ENCODE results near the gene RNF5.
"Not testable (repeated sequence)": the region's sequence is repeated elsewhere in the genome, so short reads cannot be mapped to it uniquely, and the experiment has no call there.

Gene RNF5

DNA sequence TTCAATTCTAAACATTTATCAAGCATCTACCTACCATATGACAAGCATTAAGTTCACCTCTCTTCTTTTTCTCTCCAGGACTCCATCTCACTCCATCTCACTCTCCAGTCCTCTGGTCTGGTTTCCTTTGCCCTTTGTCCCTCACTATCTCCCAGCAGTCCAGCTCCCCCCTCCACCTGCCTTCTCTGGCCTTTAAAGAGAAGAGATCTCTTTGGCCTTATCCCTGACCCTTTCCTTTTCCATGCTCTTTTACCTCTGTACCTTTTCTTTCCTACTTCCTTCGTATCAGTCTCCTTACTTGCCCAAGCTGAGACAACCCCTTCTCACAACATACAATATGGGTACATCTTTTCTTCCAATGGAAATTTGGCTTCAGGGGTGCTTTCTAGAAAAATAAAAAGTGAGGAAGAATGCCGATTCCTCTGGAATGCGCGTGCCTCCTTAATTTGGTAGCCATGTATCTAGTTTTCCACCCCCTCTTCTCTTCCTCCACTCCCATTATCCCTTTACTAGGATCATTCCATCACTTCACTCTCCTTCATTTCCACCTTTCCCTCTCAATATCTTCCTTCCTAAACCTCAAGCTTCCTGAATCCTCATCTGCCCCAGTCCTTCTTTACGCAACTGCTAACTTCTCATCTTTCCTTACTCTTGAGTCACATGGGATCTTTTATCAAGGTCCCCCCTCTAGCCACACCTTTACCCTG is 1.6 kb upstream of the RNF5 start:
- no peak for DNase-seq

DNA sequence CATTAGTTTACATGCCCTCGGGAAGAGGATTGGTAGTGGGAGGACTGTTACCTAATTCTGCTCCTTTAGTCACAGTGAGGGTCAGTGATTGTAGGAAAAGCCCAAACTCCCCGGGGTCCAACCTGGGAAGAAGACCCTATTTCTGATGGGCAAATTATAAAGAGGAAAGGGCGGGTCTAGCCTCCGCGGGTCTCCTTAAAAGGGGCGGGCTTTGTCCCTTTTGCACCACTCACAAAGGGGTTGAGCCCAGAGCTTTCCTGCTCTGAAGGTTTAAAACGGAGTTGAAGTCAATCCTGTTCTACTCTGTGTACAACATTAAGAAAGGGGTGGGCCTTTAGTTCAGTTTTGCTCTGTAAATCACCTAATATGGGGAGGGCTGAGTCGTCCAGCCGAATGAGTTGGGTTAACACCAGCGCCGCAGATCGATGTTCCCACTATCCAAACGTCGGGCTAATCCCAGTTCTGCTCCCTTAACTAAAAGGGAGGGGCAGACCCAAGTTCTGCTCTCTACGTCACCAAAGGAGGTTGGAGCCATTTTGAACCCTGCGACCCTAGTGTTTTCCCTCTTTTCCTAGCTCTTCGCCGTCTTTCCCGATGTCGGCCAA is 920 bp upstream of the RNF5 start:
- peak; percentile 90 for DNase-seq

DNA sequence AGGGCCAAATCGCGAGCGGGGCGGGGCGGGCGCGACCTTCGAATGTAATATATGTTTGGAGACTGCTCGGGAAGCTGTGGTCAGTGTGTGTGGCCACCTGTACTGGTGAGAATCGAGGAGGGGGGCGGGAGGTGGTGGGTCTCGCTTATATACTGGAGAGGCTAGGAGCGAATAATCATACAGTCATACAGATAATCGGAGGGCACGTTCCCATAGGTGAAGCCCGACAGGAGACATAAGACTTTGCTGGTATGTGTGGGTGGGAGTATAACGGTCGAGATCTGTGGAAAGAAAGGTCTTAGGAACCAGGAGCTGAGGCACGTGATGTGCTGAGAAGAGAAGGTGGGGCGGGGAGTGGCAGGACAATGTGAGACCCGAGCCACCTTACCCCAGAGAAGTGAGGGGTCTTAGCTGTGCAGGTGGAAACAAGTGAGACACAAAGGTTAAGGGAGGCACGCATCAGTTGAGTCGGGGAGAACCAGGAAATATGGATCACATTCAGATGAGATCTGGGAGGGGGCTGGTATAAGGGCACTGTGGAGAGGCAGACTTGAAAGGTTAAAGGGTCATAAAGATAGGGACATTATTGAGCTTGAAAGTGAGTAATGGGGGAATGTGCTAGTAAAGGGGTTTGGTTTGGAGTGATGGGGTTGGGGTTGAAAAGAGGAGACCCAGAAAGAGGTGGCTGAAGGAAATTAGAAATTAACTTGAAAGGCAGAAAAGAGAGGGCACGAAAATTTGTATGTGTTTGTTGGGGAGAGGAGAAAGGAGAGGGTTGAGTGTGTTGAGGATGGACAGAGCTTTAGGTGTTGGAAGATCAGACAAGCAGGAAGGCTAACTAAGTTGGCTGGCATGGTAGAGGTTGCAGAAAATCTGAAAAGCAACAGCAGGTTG is 589 bp downstream of the RNF5 start:
- no peak for DNase-seq

DNA sequence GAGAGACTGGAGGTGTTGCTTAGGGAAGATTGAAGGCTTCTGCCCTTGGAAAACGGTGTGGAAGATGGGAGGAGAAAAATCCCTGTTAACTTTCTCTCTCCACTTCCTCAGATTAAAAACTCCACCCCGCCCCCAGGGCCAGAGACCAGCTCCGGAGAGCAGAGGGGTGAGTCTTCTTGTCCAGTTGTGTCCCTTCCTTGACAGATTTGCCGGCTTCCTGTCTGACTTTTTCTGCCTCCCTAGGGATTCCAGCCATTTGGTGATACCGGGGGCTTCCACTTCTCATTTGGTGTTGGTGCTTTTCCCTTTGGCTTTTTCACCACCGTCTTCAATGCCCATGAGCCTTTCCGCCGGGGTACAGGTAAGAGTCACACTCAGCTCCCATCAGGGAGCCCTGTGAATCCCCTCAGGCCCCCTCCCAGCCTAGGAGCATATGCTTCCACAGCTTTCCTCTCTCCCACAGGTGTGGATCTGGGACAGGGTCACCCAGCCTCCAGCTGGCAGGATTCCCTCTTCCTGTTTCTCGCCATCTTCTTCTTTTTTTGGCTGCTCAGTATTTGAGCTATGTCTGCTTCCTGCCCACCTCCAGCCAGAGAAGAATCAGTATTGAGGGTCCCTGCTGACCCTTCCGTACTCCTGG is 1.7 kb downstream of the RNF5 start:
- DNase-seq = no peak

DNA sequence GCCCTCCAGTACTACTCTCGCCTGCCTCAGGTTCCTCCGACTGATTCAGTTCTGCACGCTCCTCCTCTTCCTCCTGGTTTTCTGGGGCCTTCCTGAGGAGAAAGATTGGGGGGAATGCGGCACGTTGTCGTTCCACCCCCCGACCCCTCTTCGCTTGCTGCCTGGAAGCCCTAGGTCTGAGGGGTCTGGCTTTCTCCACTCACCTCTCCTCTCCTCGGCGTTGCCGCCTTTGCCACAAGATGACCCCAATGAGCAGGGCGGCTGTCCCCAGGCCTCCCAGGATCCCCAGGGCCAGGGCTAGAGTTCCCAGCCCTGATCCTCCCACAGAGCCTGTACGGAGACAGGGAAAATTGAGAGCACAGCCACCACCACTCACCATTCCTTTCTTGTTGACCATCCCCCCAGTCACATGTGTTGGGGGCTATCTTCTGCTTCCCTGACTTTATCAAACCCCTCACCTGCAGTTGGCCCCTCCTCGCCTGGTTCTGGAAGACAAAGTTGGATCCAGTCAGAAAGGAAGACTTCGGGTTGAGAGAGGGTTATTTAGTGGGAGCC is 3.0 kb downstream of the RNF5 start:
- DNase-seq = no peak

DNA sequence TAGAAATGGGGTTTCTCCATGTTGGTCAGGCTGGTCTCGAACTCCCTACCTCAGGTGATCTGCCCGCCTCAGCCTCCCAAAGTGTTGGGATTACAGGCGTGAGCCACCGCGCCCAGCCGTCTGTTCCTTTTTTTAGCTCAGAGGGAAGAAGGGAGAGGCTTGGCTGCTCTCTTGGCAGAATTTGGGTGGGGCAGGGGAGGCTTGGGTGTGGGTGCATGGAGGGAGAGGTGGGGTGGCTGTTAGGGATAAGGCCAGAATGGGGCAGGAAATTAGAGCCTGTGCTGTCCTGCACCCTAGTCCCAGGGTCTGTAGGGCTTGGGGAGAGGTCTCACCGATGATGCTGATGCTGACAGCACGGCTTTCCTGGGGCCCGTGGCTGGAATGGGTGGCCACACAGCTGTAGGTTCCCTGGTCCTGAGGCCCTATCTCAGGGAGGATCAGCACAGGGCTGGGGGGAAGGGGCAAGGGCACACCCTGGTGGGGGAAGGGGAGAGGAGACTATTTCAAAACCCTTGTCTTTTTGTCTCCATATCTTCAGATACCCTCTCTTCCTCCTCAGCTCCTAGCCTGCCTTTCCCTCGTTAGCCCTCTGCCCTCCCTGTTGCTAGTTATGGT is 3.8 kb downstream of the RNF5 start:
- no peak for DNase-seq

DNA sequence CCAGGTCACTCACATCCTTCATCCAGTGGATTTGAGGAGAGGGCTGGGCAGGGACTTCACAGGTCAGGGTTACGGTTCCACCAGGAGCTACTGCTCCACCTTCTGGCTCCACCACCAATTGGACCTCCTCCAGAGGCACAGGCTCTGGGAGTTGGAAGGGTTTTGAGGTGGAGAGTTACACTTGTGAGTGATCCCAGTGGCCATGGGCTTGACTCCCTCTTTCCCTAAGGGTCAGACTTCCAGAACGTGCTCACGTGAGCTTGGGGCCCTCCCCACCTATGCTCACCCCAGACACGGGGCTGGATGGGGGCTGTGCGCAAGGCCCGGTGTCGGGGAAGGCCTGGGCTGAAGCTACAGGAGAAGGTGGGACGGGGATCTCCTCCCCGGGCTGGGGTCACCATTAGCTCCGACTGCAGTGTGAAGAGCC is 4.4 kb downstream of the RNF5 start:
- no peak for DNase-seq

DNA sequence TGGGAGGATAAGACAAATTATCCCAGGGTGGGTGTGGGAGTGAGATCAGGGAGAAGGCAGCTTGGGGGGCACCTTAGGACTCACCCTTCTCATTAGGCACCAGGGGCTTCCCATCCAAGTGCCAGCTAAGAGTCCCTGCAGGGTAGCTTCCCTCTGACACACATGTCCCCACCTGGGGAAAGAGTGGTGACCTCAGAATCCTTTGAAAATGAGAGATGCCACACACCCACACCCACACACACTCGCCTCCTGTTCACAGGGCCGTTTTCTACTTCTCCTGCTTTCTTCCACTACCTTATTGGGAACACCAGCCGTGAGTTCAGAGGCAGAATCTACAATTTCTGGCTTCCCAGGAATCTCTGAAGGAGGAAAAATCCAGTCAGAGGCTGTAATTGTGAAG is 4.8 kb downstream of the RNF5 start:
- no peak for DNase-seq

DNA sequence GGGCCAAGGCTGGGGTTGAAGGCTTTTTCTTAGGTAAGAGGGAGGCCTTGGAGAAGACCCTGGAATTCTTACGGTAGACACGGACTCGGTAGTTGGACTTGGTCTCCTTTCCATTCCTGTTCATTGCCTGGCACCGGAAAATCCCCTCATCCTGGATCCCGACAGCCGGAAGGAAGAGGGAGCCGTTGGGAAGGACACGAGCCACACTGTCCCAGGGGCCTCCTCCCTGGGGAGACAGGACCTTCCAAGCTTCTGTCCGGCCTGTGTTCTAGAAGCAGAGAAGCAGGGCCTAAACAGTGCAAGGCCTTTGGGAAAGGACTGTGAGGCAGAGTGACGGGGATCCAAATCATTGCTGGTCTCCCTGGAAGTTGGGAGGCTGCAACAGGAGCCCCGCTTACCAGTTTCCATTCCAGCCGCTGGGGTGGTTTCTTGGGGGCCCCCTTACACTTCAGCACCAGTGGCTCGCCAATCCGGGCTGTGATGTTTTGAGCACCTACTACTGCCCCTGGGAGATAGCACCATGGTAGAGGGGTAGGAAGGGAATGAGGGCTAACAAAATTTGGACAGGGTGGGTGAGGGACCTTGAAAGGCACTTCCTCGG is 5.4 kb downstream of the RNF5 start:
- DNase-seq = no peak

DNA sequence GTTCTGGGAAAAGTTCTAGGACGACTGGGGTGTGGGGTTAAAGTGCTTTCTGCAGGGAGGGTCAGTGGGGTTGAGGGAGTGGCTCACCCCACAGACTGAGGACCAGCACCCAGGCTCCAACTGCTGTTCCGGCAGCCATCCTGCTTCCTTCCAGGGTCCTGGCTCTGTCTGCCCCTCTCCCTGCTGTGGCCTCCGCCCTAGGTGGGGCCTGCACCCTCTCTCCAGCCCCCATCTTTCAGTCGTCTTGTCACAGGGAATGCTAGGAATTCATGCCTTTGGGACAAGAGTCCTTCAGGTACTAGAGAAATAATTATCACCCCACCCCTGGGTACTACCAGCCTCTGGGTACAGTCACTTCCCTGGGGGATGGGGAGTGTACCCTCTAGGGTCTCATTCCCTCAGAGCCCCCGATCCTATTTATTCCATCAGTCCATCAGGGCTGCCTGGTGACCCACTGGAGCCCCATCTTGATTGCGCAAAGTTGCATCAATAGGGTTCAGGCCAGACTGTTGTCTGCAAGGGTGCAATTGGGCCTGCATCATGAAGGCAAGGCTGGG is 6.0 kb downstream of the RNF5 start, which contains the start of gene AGER:
AGER (minus strand) TSS at position 170 of the 557 bp plus-strand sequence; CDS start at position 139, 31 bp downstream.
- no peak for DNase-seq

DNA sequence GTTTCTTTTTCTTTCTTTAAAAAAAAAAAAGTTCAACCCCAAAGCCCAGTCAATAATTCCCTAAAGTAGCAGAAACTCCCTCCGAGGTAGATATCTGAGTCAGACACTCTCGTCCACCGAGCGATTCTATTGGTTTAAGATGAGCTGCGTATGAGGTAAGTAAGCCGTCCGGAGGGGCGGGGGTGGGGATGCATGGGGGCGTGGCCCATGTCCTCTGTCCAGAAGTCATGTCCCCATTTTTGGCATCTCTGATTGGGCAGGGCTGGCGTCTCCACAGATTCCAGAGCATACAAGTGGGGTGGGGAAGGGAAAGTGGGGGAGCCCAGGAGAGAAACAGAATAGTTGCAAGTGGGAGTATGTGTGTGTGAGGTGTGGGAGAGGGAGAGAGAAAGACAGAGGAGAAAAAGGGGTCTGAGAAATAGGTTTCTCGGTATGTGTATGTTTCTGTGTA is 7.5 kb downstream of the RNF5 start:
- not testable (repeated sequence) for DNase-seq

DNA sequence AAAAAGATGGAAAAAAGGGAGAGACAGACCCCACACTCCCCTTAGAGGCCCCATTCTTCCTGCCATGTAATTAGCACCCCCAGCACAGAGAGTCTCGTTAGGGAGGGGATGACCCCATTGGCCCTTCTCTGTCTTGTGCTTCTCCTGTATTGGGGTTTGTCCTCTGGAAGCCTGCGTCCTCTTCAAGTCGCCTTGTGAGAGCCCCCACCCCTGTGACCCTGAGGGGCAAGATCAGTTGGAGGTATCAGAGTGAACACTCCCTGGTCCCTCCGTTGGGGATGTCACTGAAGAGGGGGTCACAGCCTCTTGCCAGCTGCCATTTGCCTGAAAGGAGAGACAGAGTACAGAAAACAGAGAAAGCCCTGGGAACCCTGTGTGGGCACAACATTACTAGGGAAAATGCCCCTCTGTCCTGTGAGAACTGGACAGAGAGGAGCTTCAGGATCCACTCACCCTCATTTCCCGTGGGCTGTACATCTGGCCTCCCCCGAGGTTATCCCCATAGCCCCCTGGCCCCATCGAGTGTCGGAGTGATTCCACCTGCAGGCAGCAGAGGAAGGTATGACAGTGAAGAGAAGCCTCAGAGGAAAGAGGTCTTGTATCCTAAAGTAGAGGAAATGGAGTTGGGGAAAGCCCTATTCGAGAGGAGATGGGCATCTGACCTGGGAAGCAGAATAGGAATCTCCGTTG is 8.1 kb downstream of the RNF5 start:
- not testable (repeated sequence) for DNase-seq

DNA sequence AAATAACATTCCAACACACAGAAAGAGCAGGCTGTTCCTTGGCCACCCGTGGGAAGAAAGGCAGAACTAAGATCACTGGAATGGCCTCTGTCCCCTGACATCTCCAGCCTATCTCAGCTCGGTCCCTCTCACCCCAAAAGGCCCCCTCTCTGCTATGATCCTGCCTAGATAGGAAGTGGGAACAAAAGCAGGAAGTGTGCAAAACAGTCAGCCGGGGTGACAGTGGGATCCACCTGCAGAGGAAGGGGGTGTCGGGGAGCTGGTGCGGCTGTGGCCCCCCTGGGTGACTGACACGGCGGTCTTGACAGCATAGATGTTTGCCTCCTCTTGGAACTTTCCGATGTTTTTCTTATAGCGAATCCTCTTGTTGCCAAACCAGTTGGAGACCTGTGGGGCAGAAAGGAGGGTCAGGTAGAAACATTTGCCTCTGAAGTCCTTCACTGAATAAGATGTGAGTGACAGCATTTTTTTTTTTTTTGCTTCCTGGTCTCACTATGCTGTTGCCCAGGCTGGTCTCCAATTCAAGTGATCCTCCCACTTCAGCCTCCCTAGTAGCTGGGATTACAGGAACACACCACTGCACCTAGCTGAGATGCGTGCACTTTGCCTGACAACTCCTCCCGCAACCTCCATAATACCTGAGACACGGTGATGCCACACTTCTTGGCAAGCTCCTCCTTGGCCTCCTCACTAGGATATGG is 9.0 kb downstream of the RNF5 start:
- no peak for DNase-seq

DNA sequence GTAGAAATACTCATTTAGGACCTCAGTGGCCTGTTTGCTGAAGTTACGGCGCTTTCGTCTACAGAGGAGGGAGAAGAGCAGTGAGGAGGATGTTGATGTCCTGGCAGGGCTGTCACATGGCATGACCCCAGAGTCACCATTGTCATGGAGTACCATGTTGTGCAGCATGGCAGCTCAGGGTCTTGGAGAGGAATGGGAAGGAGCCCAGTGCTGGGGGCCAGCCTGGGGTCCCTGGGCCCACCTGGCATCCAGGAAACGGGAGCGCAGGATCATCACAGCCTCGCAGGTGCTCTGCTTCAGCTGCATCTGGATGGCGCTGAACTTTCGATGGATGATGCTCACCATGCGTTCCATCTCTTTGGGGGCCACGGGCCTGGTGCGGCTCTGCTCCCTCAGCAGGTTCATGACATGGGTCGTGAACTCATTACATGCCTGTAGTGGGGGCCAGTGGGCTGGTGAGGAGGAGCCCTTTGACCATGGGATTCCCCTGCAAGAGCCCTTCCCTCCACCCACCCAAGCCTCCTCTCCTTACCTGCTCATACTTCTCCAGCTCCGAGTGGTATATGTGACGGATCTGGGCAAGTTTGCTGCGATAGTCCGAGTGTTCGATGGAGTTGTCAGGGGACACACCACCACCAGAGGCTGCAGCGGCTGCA is 9.6 kb downstream of the RNF5 start:
- not testable (repeated sequence) for DNase-seq

DNA sequence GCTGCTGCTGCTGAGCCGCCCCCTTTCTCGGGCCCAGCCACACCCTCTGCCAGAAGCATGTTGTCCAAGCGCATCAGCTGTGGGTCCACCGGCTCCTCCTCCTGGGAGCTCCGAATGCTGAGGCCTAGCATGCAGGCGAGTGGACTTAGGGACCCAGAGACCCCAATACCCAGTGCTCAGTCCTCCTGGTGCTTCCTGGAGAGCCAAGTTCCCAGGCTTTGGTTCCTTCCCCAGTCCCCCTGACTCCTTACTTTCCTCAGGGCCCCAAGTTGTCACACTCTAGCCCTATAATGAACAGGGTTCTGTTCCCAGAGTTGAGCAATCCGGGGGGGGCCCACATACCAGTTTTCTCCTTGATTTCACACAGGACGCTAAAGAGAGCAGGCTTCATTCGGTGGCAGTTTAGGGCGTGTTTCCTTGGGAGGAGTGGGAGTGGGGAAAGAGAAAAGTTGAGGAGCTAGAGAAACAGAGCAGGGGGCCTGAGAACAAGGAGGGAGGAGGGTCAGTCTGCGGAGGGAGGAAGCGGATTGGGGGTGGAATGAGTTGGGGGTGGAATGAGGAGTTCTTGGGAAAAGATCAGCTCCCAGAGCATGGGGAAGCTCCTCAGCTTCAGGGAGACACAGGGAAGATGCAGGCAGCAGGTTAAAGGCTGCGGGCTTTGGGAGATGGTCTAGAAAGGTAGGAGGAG is 10.3 kb downstream of the RNF5 start:
- DNase-seq = no peak

DNA sequence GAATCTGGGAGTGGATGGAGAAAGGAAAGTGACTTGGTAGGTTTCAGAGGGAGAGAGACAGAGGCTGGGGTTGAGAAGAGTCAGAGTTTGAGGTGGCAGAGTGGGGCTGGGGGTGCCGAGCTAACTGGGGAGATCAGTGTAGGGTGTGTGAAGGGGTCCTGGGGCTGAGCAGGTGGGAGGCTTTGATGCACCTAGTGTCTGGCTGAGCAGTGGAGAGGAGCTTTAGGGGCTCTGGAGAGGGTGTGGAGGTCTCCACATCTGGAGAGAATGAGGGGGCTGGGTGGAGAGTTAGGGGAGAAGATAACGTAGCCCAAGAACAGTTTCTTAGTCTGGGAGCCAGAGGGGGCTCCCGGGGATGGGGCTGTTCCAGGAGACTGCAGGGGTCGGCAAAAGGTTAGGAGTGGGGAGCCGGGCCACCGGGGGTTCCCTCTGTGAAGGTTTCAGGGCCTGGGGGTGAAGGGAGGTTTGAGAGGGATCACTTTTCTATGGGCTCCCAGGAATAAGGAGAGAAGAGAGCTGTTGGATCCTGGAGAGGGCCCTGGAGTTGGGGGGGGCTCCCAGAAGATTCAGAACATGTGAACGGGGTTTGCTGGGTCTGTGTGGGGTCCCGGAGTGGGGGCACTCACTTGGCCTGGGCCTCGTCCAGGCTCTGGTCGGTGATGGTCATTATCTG is 11.0 kb downstream of the RNF5 start:
- DNase-seq = no peak

DNA sequence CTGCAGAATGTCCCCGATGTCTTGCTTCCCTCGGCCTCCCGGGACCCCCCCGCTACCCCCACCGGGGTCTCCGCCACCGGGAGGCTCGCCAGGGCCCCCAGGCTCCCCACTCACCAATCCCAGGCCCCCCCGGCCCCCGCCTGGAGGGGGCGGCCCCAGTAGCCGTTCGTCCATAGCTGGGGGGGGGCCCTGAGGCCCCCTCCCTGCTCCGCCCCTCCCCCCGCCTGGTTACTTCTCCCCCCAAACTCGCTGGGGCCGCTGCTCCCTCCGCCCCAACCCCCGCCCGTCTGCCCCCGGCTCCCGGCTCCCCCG is 11.5 kb downstream of the RNF5 start:
- DNase-seq = no peak

DNA sequence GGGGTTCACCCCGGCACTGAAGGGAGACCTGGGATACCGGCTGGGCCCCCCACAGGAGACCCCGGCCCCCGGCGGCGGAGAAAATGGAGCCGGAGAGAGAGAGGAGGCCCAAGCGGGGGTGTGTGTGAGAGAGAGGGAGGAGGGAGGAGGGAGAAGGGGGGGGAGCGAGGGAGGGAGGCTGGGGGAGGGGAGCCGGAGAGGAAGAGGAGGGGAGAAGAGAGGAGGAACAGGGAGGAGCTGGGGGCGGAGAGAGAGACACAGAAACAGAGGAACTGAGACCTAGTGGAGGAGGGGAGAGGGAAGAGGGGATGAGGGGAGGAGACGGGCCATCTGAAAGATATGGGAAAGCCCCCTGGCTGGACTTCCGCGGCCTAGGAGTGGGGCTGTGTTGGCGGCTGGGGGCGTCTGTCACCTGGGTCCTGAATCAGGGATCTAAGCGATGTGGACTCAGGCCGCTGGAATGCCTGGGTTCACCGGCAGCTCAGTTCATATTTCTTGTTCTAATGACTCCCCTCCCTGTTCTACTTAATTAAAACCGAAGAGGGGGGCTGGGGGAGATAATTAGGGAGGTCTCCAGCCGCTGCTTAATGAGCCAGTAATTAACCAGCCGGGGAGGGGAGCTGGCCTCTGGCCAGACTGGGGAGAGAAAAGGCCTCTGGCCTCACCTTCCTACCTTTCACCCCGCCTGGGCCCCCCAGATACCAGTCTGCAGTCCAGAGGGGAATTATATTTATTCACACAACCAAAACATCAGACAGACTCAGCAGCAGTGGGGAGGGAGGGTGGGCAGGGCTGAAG is 12.0 kb downstream of the RNF5 start, which contains the start of gene PBX2:
PBX2 (minus strand) TSS at position 149 of the 798 bp plus-strand sequence. CDS start 287 bp downstream, outside the sequence.
- DNase-seq = peak; percentile 88

All from NCI-H1105 treated with DMSO at 0.1 percent for 48 hours (cell line).